SK-N-MC (cell line): ENCODE data around the gene ZPBP.

Experiments
- EZH2 ChIP-seq: fragments of 200-600 bp; sonication (generic); IDR thresholded peaks from one replicate; pipeline ENCODE4 v1.6.1; 2017; ENCODE audit warnings: antibody characterized with exemption
- FOXP2 ChIP-seq: optimal IDR thresholded peaks from 2 replicates; pipeline ENCODE3; 2011; ENCODE audit warnings: mild to moderate bottlenecking, moderate library complexity; ENCODE audit not compliant: insufficient read depth; ENCODE audit errors: extremely low read length, control extremely low read depth
- POLR2AphosphoS5 ChIP-seq: IDR thresholded peaks from 2 replicates; pipeline ENCODE4 v1.6.1; 2012; ENCODE audit warnings: mild to moderate bottlenecking, low read depth, low read length, borderline replicate concordance

GRCh38 chr7:50119815-50120637, 27.0 kb upstream of the ZPBP start:
- TF ChIP-seq EZH2 (no peak), POLR2AphosphoS5 (no peak), FOXP2 (no peak)
